H9 (cell line): ENCODE measurements around the gene PPP4R2. TPM values are rescaled to one million over a fixed set of nuclear protein-coding genes. Genes with fewer than 3 reads are reported as not detected.

ENCODE experiments used
- DNase-seq: peaks from one replicate; pipeline ENCODE4 v3.0.0-alpha.2; 2017
- H2AFZ ChIP-seq: one replicate; pipeline ENCODE4 v1.6.1; 2013; ENCODE audit warnings: mild to moderate bottlenecking, low read length, control low read depth, moderate library complexity
- H2AK5ac ChIP-seq: 2 replicates; pipeline ENCODE4 v1.6.1; 2013; ENCODE audit warnings: low read length, control low read depth, mixed read lengths; ENCODE audit not compliant: insufficient read length
- H2BK120ac ChIP-seq: one replicate; pipeline ENCODE4 v1.6.1; 2013; ENCODE audit warnings: low read depth, mild to moderate bottlenecking, low read length, control low read depth, inconsistent platforms; ENCODE audit not compliant: poor library complexity, severe bottlenecking
- H2BK12ac ChIP-seq: 2 replicates; pipeline ENCODE4 v1.6.1; 2013; ENCODE audit warnings: low read length, control low read depth, mixed read lengths, low read depth; ENCODE audit not compliant: insufficient read length
- H2BK15ac ChIP-seq: 2 replicates; pipeline ENCODE4 v1.6.1; 2013; ENCODE audit warnings: low read depth, low read length, control low read depth
- H2BK20ac ChIP-seq: one replicate; pipeline ENCODE4 v1.6.1; 2013; ENCODE audit warnings: low read depth, mild to moderate bottlenecking, low read length, control low read depth, inconsistent platforms; ENCODE audit not compliant: poor library complexity, severe bottlenecking
- H2BK5ac ChIP-seq: 2 replicates; pipeline ENCODE4 v1.6.1; 2013; ENCODE audit warnings: low read length, control low read depth, mixed read lengths; ENCODE audit not compliant: insufficient read length
- H3K14ac ChIP-seq: 2 replicates; pipeline ENCODE4 v1.6.1; 2013; ENCODE audit warnings: low read length, control low read depth; ENCODE audit not compliant: insufficient read depth
- H3K18ac ChIP-seq: 2 replicates; pipeline ENCODE4 v1.6.1; 2013; ENCODE audit warnings: low read depth, mild to moderate bottlenecking, mixed read lengths, low read length, control low read depth; ENCODE audit not compliant: insufficient read length
- H3K23ac ChIP-seq: 2 replicates; pipeline ENCODE4 v1.6.1; 2013; ENCODE audit warnings: low read length, control low read depth, mixed read lengths, low read depth; ENCODE audit not compliant: insufficient read length
- H3K23me2 ChIP-seq: 2 replicates; pipeline ENCODE4 v1.6.1; 2013; ENCODE audit warnings: low read depth, mild to moderate bottlenecking, mixed read lengths, low read length, control low read depth; ENCODE audit not compliant: insufficient read length, poor library complexity, severe bottlenecking
- H3K27ac ChIP-seq: 2 replicates; pipeline ENCODE4 v1.5.1; 2013; ENCODE audit warnings: low read length, control low read depth, mixed read lengths, low read depth; ENCODE audit not compliant: insufficient read length
- H3K27me3 ChIP-seq: 2 replicates; pipeline ENCODE4 v1.6.1; 2013; ENCODE audit warnings: low read length, control low read depth, inconsistent platforms; ENCODE audit not compliant: insufficient read depth
- H3K4ac ChIP-seq: 2 replicates; pipeline ENCODE4 v1.6.1; 2013; ENCODE audit warnings: low read depth, mild to moderate bottlenecking, control low read depth, inconsistent platforms, low read length, moderate library complexity
- H3K4me1 ChIP-seq: 2 replicates; pipeline ENCODE4 v1.6.1; 2013; ENCODE audit warnings: low read length, control low read depth, inconsistent platforms; ENCODE audit not compliant: insufficient read depth
- H3K4me2 ChIP-seq: 2 replicates; pipeline ENCODE4 v1.6.1; 2013; ENCODE audit warnings: low read length, control low read depth, mixed read lengths; ENCODE audit not compliant: insufficient read length, insufficient read depth
- H3K56ac ChIP-seq: 2 replicates; pipeline ENCODE4 v1.6.1; 2013; ENCODE audit warnings: low read depth, mild to moderate bottlenecking, mixed read lengths, low read length, control low read depth; ENCODE audit not compliant: insufficient read length
- H3K79me1 ChIP-seq: 2 replicates; pipeline ENCODE4 v1.6.1; 2013; ENCODE audit warnings: low read depth, mild to moderate bottlenecking, moderate library complexity, low read length, control low read depth, inconsistent platforms; ENCODE audit not compliant: insufficient read depth, poor library complexity, severe bottlenecking
- H3K79me2 ChIP-seq: 2 replicates; pipeline ENCODE4 v1.6.1; 2013; ENCODE audit warnings: low read length, control low read depth, inconsistent platforms; ENCODE audit not compliant: insufficient read depth
- H3K9ac ChIP-seq: 2 replicates; pipeline ENCODE4 v1.6.1; 2013; ENCODE audit warnings: low read length, control low read depth, mixed read lengths; ENCODE audit not compliant: insufficient read length; ENCODE audit errors: extremely low read depth
- H3K9me3 ChIP-seq: one replicate; pipeline ENCODE4 v1.6.1; 2013; ENCODE audit warnings: low read depth, low read length, inconsistent platforms; ENCODE audit not compliant: control insufficient read depth
- H3T11ph ChIP-seq: one replicate; pipeline ENCODE4 v1.6.1; 2013; ENCODE audit warnings: mild to moderate bottlenecking, low read length, control low read depth, inconsistent platforms
- H4K20me1 ChIP-seq: one replicate; pipeline ENCODE4 v1.6.1; 2013; ENCODE audit not compliant: control insufficient read depth, insufficient read length, insufficient read depth
- H4K5ac ChIP-seq: 2 replicates; pipeline ENCODE4 v1.6.1; 2013; ENCODE audit warnings: low read depth, mild to moderate bottlenecking, mixed read lengths, low read length, control low read depth; ENCODE audit not compliant: insufficient read length
- H4K8ac ChIP-seq: replicated peaks from 2 replicates; pipeline ENCODE4 v1.6.1; 2013; ENCODE audit warnings: low read length, control low read depth, mixed read lengths, low read depth; ENCODE audit not compliant: insufficient read length
- H4K91ac ChIP-seq: 2 replicates; pipeline ENCODE4 v1.6.1; 2013; ENCODE audit warnings: low read depth, mild to moderate bottlenecking, moderate library complexity, mixed read lengths, low read length, control low read depth; ENCODE audit not compliant: insufficient read length
- H3K27ac Mint-ChIP-seq, 3 experiments: 2 replicates in 2 of 3; 3 replicates in 1 of 3; pipeline ENCODE4 v1.8.0; 2020 to 2021; ENCODE audit warnings: mixed read lengths in 3 of 3, mild to moderate bottlenecking in 1 of 3, moderate library complexity in 1 of 3
- H3K27me3 Mint-ChIP-seq: 2 replicates; pipeline ENCODE4 v1.8.0; 2021; ENCODE audit warnings: low read depth, mild to moderate bottlenecking, moderate library complexity, mixed read lengths
- H3K36me3 Mint-ChIP-seq, 3 experiments: 2 replicates in 2 of 3; 3 replicates in 1 of 3; pipeline ENCODE4 v1.8.0; 2020 to 2021; ENCODE audit warnings: low read depth in 3 of 3, mixed read lengths in 3 of 3; ENCODE audit not compliant: insufficient read depth in 1 of 3
- H3K4me1 Mint-ChIP-seq, 2 experiments: 2 replicates each; pipeline ENCODE4 v1.8.0; 2020; ENCODE audit warnings: mixed read lengths in 2 of 2
- H3K4me3 Mint-ChIP-seq, 2 experiments: 2 replicates in 1 of 2; 3 replicates in 1 of 2; pipeline ENCODE4 v1.8.0; 2020 to 2021; ENCODE audit warnings: mild to moderate bottlenecking in 2 of 2, mixed read lengths in 2 of 2, moderate library complexity in 1 of 2
- H3K9me3 Mint-ChIP-seq, 2 experiments: 2 replicates in 1 of 2; 3 replicates in 1 of 2; pipeline ENCODE4 v1.8.0; 2020; ENCODE audit warnings: mild to moderate bottlenecking in 2 of 2, mixed read lengths in 2 of 2, moderate library complexity in 1 of 2
- WGBS: extraction: QIAGEN DNeasy Blood & Tissue Kit; methylation state at CpG from one replicate; pipeline ENCODE4 v1.1.7; 2013; ENCODE audit warnings: missing lambda C conversion rate, low lambda C conversion rate, mixed read lengths; ENCODE audit not compliant: insufficient read length; ENCODE audit errors: extremely low coverage; 5-methylcytosine and 5-hydroxymethylcytosine counted together
- total RNA-seq: library from RNA; stranded (reverse); gene quantifications from 2 replicates; pipeline ENCODE4 v1.2.1, GENCODE V29; 2021
- TF ChIP-seq, protein P1 (sequence below): fragments of 200-600 bp; sonication (generic); conservative IDR thresholded peaks from 3 replicates; pipeline ENCODE4 v1.8.0; 2021; ENCODE audit warnings: antibody characterized with exemption, mild to moderate bottlenecking

PPP4R2 gene
- total RNA-seq, 1 experiment from 2014 or later: 132 TPM

DNA sequence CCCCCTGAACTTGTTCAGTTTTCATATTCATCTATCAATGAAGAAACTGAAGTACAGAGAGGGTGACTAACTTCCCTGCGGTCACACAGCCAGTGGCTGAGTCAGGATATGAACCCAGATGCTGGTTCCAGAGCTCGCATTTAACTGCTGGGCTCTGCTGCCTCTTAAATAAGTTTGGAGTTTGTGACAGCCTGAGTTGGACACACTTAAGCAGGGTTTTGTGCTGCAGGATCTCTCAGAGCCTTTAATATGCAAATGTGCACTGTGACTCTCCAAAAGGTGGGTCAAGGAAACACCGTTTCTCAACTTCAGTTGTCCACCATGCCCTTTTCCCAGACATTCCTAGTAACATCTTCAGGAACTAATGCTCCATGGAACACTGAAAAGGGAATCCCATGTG lies 110.6 kb downstream of the PPP4R2 start:
- H3K79me1 ChIP-seq: no peaks in the 10 kb centered on the region
- peaks cover 0 to 1% of the 10 kb centered on the region in 2 experiments; a peak in 1 of 5 replicates for H3K9me3 Mint-ChIP-seq
- no peaks in the 10 kb centered on the region for H3K79me2 ChIP-seq
- no peak overlapping the region for H3K14ac ChIP-seq
- H2BK120ac ChIP-seq: no peak overlapping the region
- no peaks in the 10 kb centered on the region for H3K9me3 ChIP-seq
- no peak overlapping the region for H3T11ph ChIP-seq
- H3K23me2 ChIP-seq: no peaks in the 10 kb centered on the region
- H4K5ac ChIP-seq: no peak overlapping the region
- no peak overlapping the region for H3K4me3 Mint-ChIP-seq
- no peak overlapping the region for H3K27ac Mint-ChIP-seq
- H3K27me3 Mint-ChIP-seq: 0 out of 2 replicates have a peak, but pooled peaks cover 2% of the 10 kb centered on the region
- no peak overlapping the region for H4K8ac ChIP-seq
- H3K4me1 Mint-ChIP-seq: peaks cover 9 to 12% of the 10 kb centered on the region in 2 experiments; a peak in 3 of 4 replicates
- H2AFZ ChIP-seq: no peak overlapping the region
- no peak overlapping the region for H4K91ac ChIP-seq
- no peak overlapping the region for H3K9ac ChIP-seq
- TF ChIP-seq, protein P1, sequence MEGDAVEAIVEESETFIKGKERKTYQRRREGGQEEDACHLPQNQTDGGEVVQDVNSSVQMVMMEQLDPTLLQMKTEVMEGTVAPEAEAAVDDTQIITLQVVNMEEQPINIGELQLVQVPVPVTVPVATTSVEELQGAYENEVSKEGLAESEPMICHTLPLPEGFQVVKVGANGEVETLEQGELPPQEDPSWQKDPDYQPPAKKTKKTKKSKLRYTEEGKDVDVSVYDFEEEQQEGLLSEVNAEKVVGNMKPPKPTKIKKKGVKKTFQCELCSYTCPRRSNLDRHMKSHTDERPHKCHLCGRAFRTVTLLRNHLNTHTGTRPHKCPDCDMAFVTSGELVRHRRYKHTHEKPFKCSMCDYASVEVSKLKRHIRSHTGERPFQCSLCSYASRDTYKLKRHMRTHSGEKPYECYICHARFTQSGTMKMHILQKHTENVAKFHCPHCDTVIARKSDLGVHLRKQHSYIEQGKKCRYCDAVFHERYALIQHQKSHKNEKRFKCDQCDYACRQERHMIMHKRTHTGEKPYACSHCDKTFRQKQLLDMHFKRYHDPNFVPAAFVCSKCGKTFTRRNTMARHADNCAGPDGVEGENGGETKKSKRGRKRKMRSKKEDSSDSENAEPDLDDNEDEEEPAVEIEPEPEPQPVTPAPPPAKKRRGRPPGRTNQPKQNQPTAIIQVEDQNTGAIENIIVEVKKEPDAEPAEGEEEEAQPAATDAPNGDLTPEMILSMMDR: no peak
- no peak overlapping the region for H3K18ac ChIP-seq
- H3K36me3 Mint-ChIP-seq: no peaks in the 10 kb centered on the region
- no peaks in the 10 kb centered on the region for H4K20me1 ChIP-seq
- WGBS: no CpG with 5 or more reads among the region's 3 CpGs
- H3K27me3 ChIP-seq: no peaks in the 10 kb centered on the region
- H2BK5ac ChIP-seq: no peak overlapping the region
- no peak overlapping the region for H2BK20ac ChIP-seq
- no peak overlapping the region for H2BK12ac ChIP-seq
- no peak overlapping the region for H3K23ac ChIP-seq
- H2AK5ac ChIP-seq: no peak overlapping the region
- H3K4me1 ChIP-seq: no peaks in the 10 kb centered on the region
- H3K4me2 ChIP-seq: no peak overlapping the region
- H2BK15ac ChIP-seq: no peak overlapping the region
- no peak for DNase-seq
- H3K56ac ChIP-seq: no peak overlapping the region
- no peak overlapping the region for H3K4ac ChIP-seq
- H3K27ac ChIP-seq: no peak overlapping the region
